ENCODE measurements around the gene MYO5C.

The MYO5C gene

GRCh38 chr15:52317688-52318087 lies 22.1 kb upstream of the MYO5C start:
- no peaks in the 10 kb centered on the region for H3K27me3 ChIP-seq (ENCODE audit: low read depth, low read length)
- H4K20me1 ChIP-seq (ENCODE audit: insufficient read depth, low read length): no peaks in the 10 kb centered on the region
- H3K4me2 ChIP-seq (ENCODE audit: low read length): no peak overlapping the region
- peaks cover 52% of the 10 kb centered on the region for H3K36me3 ChIP-seq (replicated peaks; ENCODE audit: low read depth, low read length)
- no peak overlapping the region for H3K9ac ChIP-seq (ENCODE audit: low read length)
- no peak overlapping the region for H2AFZ ChIP-seq (ENCODE audit: low read depth, low read length)
- TF ChIP-seq CTCF (IDR thresholded peaks at IDR 0.05; ENCODE audit: low read depth, low read length): no peak
- no peak for TF ChIP-seq EZH2phosphoT487 (IDR thresholded peaks at IDR 0.05; ENCODE audit: low read depth)
- H3K4me3 ChIP-seq (ENCODE audit: low read length): no peak overlapping the region
- no peaks in the 10 kb centered on the region for H3K79me2 ChIP-seq (ENCODE audit: low read length)
- no peaks in the 10 kb centered on the region for H3K9me3 ChIP-seq (ENCODE audit: insufficient read depth, low read length)
- no peaks in the 10 kb centered on the region for H3K4me1 ChIP-seq (ENCODE audit: low read length)
- no peak overlapping the region for H3K27ac ChIP-seq (ENCODE audit: low read length)

- Histone ChIP-seq H3K4me1 (ENCODE audit: low read length) (no peaks in the 10 kb centered on the region), H3K27me3 (ENCODE audit: low read depth, low read length) (no peaks in the 10 kb centered on the region), H3K4me2 (ENCODE audit: low read length) (no peak overlapping the region), H3K9me3 (ENCODE audit: insufficient read depth, low read length) (no peaks in the 10 kb centered on the region), H2AFZ (ENCODE audit: low read depth, low read length) (no peak overlapping the region), H3K4me3 (ENCODE audit: low read length) (no peak overlapping the region), H3K79me2 (ENCODE audit: low read length) (no peaks in the 10 kb centered on the region), H3K36me3 (replicated peaks; ENCODE audit: low read depth, low read length) (peaks cover 48% of the 10 kb centered on the region), H4K20me1 (ENCODE audit: insufficient read depth, low read length) (no peaks in the 10 kb centered on the region), H3K27ac (ENCODE audit: low read length) (no peak overlapping the region), H3K9ac (ENCODE audit: low read length) (no peak overlapping the region)
- TF ChIP-seq EZH2phosphoT487 (IDR thresholded peaks at IDR 0.05; ENCODE audit: low read depth) (no peak), CTCF (IDR thresholded peaks at IDR 0.05; ENCODE audit: low read depth, low read length) (no peak)
These were observed 21.4 kb upstream of the MYO5C start for GRCh38 chr15:52317022-52317421.

GRCh38 chr15:52309154-52309548 lies 13.5 kb upstream of the MYO5C start:
- Histone ChIP-seq H3K4me1 (ENCODE audit: low read length) (peaks cover 40% of the 10 kb centered on the region), H4K20me1 (ENCODE audit: insufficient read depth, low read length) (no peaks in the 10 kb centered on the region), H3K79me2 (ENCODE audit: low read length) (no peaks in the 10 kb centered on the region), H3K36me3 (replicated peaks; ENCODE audit: low read depth, low read length) (peaks cover 21% of the 10 kb centered on the region), H2AFZ (ENCODE audit: low read depth, low read length) (no peak overlapping the region), H3K27me3 (ENCODE audit: low read depth, low read length) (no peaks in the 10 kb centered on the region), H3K9me3 (ENCODE audit: insufficient read depth, low read length) (no peaks in the 10 kb centered on the region), H3K27ac (ENCODE audit: low read length) (peak overlapping the region; percentile 95), H3K9ac (ENCODE audit: low read length) (peak overlapping the region; percentile 61), H3K4me3 (ENCODE audit: low read length) (peak overlapping the region; percentile 61), H3K4me2 (ENCODE audit: low read length) (peak overlapping the region; percentile 90)
- TF ChIP-seq CTCF (IDR thresholded peaks at IDR 0.05; ENCODE audit: low read depth, low read length): peak; percentile 15; the same call in 1 of the 2 replicates
- TF ChIP-seq EZH2phosphoT487 (IDR thresholded peaks at IDR 0.05; ENCODE audit: low read depth): no peak

GRCh38 chr15:52308446-52309153 lies 13.0 kb upstream of the MYO5C start:
- Histone ChIP-seq H4K20me1 (ENCODE audit: insufficient read depth, low read length) (no peaks in the 10 kb centered on the region), H3K4me2 (ENCODE audit: low read length) (peak overlapping the region; percentile 90), H3K4me3 (ENCODE audit: low read length) (peak overlapping the region; percentile 61), H3K9ac (ENCODE audit: low read length) (peak overlapping the region; percentile 61), H3K79me2 (ENCODE audit: low read length) (no peaks in the 10 kb centered on the region), H3K27ac (ENCODE audit: low read length) (peak overlapping the region; percentile 95), H2AFZ (ENCODE audit: low read depth, low read length) (no peak overlapping the region), H3K4me1 (ENCODE audit: low read length) (peaks cover 40% of the 10 kb centered on the region), H3K36me3 (replicated peaks; ENCODE audit: low read depth, low read length) (peaks cover 18% of the 10 kb centered on the region), H3K27me3 (ENCODE audit: low read depth, low read length) (no peaks in the 10 kb centered on the region), H3K9me3 (ENCODE audit: insufficient read depth, low read length) (no peaks in the 10 kb centered on the region)
- TF ChIP-seq EZH2phosphoT487 (IDR thresholded peaks at IDR 0.05; ENCODE audit: low read depth) (no peak), CTCF (IDR thresholded peaks at IDR 0.05; ENCODE audit: low read depth, low read length) (no peak)

Data from OCI-LY3 (cell line).